ENCODE results near the gene SCIMP.
"Not testable (repeated sequence)": the region's sequence is repeated elsewhere in the genome, so short reads cannot be mapped to it uniquely, and the experiment has no call there.

Gene SCIMP

DNA sequence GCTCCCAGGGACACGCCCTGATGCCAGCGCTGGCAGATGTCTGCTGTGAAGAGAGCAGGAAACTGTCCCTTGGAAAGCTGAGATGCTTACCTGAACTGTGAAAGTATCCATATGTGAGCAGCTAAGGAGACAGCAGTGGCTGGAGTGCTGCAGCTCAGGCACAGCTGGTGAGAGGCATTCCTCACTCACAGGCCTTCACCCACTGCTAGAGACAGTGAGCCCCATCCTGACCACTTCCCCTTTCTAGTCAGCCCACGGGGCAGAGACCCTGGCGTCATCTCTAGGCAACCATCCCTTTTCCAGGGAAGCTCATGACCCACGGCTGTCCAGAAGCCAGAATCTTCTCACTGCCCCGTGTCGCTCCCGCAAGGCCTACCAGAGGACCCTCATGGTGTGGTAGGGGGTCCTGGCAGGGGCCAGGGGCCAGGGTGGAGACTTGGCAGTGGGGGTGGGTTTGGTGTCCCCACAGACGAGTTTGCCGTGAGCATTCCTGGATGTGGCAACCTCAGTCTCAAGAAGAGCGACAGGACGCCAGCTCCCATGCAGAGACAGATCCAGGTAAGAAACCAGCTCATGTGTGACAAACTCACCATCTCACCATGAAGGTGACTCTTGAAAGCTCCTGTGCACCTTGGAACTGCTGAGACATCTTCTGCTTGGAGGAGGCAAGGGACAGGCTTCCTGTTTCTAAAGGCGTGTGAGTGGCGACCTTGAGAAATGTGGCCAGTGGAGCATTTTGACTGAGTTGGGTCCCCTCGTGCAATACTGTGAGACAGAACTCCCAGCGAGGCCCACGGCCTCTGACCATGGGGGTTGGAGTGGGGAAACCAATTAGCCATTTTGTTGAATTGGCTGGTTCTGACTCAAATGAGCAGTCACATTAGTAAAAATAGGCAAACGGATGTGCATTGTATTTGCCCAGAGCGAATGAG is at the start of gene SCIMP:
SCIMP (minus strand) TSS at position 216 of the 932 bp plus-strand sequence; CDS start at position 111, 105 bp downstream.
- DNase-seq (ENCODE audit: low read depth in 2 of 2): no peak

DNA sequence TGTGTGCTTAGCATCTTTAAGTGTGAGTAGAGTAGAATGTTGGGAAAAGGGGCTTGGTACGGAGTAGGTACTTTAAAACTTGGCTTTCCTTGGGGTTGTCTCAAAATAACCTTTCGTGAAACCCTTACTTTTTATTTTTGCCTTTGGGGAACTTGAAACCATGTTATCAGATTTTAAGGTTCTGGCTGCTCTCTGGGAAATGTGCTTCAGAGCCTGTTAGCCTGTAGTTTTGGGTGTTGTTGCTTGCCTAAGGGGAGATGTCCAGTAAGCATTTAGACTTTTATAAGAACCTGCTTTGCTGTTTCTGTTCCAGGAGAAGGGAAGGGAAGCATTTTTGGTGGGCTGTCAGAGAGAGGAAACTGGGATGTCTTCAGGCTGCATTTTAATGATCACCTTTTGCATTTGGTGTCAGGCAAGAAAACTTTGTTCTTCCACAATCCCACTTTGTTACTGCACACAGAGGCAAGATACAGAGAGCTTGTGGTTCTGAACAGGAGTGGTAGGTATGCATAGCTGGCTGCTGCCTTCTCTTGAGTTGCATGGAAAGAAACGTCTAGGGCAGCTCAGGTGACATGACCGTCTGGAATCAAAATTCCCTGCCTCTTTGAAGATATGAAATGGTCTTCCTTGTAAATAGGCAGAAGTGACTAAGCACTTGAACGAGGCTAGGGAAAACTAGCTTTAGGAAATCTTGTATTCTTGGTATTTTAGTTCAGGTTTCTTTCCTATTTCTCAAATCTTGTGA is 49.1 kb upstream of the SCIMP start:
- no peak for DNase-seq (ENCODE audit: low read depth in 2 of 2)

DNA sequence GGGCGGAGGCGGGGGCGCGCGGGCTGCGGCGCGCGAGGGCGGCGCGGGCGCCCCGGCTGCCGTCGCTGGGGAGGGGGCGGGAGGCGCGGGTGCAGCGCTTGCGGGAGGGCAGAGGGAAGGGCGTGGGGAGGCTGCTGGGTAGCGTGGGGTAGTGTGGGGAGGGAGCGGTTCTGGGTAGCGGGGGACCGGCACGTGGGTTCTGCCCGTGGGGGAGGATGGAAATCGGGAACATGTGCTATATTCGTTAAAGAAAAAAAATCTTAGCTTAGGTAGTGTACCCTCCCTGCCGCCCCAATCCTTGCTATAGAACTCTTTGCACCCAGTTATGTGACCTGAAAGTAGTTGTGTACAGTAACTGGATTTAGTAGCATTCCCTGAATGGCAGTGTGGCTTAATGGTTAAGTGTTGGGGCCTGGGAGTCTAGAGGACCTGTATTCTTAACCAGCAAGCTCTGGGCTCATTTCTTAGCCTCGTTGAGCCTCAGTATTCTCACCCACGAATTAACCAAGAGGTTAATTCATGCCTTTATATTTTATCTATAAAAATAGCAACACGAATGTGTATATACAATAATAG is 48.1 kb upstream of the SCIMP start:
- DNase-seq (ENCODE audit: low read depth in 2 of 2): no peak

DNA sequence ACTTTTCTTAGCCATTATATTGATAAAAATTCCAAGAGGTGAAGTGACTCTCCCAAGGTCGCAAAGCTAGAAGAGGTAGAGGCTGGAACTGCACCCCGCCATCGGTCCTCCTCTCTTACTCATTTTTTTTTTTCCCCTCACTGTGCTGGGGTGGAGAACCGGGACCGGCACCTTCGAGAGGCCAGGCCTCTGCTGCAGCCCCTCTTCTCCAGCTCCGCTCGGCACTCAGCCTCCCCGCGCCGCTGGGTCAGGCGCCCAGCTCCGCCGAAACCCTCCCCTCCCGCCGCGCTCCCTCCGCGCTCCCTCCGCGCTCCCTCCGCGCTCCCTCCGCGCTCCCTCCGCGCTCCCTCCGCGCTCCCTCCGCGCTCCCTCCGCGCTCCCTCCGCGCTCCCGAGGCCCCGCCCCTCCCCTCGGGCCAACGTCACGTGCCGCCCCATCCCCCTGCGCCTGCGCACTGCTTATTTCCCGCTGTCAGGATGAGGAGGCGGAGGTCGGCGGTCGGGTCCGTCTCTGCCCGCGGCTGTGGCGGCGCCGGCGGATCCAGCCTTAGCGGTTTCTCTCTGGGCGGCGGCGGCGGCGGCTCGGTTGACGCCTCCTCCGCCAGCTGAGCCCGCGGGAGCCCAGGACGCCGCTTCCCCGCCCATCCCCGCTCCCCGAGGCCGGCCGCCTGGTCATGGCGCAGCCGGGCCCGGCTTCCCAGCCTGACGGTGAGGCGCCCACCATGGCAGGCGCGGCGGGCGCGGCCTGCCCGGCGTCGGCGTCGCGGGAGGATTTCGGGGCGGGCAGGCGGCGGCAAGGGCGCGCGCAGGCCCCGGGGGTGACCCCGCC is 47.4 kb upstream of the SCIMP start, which contains the start of gene RABEP1:
RABEP1 (plus strand) TSS at position 471 of the 828 bp plus-strand sequence; CDS start at position 674, 203 bp downstream.
- peak; percentile 77 to 78 for DNase-seq (ENCODE audit: low read depth in 2 of 2)

DNA sequence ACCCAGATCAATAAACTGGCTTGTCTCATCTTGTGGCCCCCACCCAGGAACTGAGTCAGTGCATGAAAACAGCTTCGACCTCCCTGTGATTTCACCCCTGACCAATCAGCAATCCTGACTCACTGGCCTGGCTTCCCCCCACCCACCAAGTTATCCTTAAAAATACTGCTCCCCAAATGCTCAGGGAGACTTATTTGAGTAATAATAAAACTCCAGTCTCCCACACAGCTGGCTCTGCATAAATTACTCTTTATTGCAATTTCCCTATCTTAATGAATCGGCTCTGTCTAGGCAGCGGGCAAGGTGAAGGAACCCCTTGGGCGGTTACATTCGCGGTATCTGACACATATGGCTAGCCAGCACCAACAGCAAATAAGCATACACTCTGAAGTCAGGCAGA is 37.7 kb upstream of the SCIMP start:
- DNase-seq (ENCODE audit: low read depth in 2 of 2): no peak

DNA sequence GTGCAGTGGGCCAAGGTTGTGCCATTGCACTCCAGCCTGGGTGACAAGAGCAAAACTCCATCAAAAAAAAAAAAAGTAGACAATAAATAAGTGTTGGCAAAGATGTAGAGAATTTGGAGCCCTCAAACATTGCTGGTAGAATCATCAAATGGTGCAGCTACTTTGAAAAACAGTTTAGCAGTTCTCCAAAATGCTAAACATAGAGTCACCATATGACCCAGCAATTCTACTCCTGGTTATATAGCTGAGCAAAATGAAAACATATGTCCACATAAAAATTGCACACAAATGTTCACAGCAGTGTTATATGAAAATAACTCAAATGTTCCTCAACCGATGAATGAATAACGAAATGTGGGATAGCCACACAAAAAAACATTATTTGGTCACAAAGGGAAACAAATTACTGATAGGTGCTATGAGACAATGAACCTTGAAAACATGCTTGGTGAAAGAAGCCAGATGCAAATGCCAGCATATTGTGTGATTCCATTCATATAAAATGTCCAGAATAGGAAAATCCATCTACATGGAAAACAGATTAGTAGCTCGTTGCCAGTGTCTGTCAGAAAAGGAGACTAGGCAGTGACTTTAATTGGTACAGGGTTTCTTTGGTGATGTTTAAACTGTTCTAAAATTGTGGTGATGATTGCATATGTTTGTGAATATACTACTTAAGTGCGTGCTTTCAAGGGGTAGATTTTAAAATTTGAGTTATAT is 34.7 kb upstream of the SCIMP start:
- no peak for DNase-seq (ENCODE audit: low read depth in 2 of 2)

DNA sequence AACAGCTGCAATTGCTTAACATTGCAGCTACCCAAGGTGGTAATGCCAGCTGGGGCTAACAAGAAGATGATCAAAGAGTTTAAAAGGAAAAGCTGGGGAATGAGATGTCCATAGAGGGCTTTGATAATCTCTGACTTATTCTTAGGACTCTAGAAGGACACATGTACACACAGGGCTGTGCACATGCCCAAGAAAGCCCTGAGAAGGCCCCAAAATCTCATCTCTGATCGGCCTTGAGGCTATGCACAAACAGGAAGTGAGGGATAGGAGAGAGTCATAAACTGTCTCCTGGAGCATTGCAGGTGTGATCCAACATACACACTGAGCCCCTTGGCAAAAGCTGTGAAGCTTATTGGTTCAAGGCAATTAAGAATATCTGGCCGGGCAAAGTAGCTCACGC is 30.2 kb upstream of the SCIMP start:
- no peak for DNase-seq (ENCODE audit: low read depth in 2 of 2)

DNA sequence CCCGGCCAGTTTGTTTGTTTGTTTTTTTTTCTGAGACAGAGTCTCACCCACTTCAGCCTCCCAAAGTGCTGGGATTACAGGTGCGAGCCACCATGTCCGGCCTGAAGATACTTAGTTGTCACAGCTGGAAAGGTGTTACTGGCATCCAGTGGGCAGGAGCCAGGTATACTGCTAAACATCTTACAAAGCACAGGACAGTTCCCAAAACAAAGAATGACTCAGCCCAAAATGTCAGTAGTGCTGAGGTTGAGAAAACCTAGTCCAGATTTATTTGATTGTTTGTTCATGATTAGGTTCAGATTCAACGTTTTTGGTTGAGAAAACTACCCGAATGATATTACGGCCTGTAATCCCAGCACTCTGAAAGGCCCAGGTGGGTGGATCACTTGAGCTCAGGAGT is 28.8 kb upstream of the SCIMP start:
- DNase-seq (ENCODE audit: low read depth in 2 of 2): no peak

DNA sequence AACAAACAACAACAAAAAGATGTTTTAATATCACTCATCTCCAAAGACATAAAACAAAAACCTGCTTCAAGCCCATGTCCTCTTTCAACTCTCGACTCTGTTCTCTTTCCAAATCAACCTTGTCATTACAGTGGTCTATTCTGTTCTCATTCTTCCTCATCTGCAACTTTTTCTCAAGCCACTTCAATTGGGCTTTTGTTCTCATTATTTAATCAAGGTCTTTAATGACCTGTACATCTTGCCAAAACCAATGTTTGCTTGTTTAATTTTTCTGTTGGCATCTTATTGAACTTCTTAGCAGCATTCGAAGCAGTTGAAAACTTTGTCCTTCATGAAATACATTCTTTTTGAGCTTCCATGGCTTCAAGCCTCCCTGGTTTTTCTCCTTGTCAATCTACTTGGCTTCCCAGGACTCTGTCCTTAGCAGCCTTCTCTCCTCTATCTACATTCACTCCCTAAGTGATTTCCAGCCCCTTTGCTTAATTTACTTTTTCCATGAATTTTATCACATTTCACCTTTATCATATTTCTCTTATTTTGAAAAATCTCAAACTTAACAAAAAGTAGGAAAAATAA is 27.8 kb upstream of the SCIMP start:
- no peak for DNase-seq (ENCODE audit: low read depth in 2 of 2)

DNA sequence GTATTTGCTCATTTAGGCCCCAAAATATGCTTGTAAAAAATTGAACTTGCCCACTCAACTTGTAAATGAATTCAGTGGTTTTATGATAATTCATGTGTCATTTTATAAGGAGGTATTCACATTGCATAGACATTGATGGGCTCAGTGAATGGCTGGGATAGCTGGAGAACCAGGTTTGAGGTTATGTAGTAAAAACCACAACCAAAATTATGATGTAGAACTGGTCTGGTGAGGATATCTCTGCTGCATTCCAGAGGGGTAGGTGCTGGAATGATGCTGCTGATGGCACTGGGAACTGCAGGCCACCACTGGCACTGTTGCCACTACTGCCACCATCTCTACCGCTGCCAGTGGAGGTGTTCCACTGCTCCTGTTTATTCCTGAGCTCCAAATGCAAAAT is 25.9 kb upstream of the SCIMP start:
- DNase-seq (ENCODE audit: low read depth in 2 of 2): no peak

DNA sequence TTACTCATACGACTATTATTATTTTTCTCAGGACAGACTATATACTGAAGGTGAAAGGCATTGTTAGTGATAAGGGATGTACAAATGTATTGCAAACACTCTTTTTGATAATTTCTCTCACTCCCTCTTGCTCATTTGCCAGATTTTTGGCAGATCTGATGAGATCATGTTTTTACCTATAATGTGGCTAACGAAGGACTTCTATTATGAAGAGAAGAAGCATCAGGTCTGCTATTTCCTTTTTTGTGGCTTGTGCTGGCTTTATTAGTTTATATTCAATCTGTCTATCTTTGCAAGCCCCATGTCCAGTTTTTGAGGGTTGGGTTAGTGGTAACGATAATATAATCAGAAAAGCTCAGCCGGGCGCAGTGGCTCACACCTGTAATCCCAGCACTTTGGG is 22.5 kb upstream of the SCIMP start:
- no peak for DNase-seq (ENCODE audit: low read depth in 2 of 2)

DNA sequence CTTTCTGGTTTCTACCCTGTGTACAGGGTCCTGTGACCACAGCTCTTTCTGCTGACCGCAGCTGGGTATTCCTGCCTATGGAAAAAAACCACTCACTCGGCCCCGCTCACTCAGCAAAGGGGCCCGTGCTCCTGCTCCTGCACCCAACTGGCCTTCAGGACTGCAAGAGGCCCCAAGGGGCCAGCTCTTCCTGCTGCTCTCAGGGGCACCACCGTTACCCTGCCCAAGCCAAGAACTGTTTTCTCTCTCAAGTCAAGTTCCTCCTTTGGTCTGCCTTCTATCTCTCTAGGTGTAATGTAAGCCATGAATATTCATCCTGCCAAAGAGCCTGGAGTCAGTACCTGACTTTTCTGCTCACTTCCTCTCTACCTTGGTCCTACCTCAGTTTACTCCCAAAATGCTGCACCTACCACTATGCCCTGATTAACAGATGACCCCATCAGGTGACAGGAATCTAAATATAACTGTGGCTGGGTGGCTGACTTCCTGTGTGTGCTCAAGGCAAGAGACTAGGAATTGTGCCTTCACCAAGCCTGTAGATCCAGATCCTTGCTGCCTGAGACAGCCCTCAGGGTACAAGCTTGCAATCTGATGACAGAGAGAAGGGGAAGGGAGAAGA is 20.4 kb upstream of the SCIMP start:
- DNase-seq (ENCODE audit: low read depth in 2 of 2): no peak

DNA sequence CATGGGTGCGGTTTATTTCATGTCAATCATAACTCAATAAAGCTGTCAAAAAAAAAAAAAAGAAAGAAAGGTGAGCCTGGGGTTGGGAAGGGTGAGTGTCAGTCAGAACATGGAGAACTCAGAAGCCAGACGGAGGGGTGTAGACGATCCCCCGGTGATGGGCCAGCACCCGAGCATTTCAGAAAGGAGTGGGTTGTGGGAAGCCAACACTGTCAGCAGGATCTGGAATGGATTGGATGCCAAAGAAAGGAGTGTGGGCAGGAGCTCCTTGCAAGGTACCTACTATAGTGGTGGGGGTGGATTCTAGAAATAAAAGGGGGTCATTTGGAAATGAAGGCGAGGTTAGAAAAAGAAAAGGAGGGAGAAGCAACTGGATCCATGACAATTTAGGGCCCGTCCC is 19.8 kb upstream of the SCIMP start:
- no peak for DNase-seq (ENCODE audit: low read depth in 2 of 2)

DNA sequence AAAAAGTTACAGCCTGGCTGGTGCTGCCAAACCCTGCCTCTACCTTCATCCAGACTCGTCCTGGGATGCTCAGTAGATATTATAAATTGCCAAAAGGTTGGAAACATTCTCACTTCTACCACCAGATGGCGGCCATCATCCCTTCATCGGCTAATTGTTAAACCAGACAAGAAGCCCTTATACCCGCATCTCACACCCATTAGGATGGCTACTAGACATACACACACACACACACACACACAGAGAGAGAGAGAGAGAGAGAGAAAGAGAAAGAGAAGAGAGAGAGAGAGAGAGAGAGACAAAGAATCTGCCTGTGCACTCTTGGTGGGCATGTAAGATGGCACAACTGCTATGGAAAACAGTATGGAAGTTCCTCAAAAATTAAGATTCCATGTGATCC is 15.0 kb upstream of the SCIMP start:
- peak; percentile 59 to 65 for DNase-seq (ENCODE audit: low read depth in 2 of 2)

DNA sequence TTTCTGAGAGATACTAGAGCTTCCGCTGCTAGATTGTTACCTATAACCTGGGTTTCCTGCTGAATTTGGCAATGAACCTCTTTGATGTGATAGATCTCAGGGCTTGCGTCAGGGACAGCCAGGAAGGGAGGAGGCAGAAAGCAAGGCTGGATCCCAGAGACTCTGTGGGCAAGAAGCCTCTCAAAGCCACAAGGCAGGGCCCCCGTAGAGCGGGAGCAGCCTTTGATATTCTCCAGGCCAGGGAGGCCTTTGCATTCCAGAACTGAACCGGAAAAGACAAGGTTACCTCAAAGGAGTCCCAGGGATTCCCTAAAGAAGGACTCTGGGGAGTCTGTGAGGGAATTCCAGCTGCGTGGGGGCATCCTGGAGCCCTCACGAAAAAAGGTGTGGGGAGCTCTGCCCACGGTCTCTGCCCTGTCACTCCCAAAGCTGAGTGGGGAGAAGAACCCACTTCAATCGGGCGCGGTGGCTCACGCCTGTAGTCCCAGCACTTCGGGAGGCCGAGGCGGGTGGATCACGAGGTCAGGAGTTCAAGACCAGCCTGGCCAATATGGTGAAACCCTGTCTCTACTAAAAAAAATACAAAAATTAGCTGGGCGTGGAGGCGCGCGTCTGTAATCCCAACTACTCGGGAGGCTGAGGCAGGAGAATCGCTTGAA is 14.3 kb upstream of the SCIMP start:
- DNase-seq (ENCODE audit: low read depth in 2 of 2): no peak

DNA sequence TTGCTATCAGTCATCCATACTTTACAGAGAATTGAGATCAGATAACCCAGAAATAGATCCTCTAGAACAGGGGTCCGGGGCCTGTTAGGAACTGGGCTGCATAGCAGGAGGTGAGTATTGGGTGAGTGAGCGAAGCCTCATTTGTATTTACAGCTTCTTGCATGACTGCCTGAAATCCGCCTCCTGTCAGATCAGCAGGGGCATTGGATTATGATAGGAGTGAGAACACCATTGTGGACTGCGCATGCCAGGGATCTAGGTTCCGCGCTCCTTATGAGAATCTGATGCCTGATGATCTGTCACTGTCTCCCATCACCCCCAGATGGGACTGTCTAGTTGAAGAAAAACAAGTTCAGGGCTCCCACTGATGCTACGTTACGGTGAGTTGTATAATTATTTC is 13.0 kb upstream of the SCIMP start:
- no peak for DNase-seq (ENCODE audit: low read depth in 2 of 2)

DNA sequence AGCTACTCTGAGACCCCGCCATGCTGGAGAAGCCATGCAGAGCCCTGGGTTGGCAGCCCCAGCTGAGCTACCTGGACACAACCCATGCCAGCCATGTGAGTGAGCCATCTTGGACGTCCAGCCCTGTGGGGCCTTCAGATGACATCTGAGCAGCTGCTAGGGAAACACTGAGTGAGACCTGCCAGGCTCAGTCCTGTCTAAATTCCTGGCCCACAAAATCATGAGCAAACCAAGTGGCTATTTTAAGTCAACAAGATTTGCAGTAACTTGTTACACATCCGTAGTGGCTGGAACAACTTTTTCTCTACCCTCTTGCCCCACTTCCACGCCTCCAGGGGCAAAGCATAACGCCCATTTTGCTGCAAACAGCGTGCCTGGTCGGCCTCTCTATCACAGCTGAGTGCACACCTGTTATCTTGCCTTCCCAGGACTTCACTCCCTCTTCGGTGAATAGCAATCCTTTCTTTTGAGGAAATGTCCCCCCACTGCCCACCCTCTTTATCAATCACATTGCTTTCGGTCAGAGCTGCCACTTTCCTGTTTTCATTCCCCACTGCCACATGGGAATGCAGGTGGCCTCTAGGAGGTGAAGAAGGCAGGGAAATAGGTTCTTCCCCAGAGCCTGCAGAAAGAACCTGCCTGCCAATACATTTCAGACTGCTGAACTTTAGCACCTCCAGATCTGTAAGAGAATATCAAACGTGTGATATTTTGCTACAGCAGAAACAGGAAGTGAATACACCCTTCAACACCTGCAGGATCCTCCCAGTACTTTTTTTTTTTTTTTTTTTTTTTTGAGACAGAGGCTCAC is 7.4 kb upstream of the SCIMP start:
- DNase-seq (ENCODE audit: low read depth in 2 of 2): no peak

DNA sequence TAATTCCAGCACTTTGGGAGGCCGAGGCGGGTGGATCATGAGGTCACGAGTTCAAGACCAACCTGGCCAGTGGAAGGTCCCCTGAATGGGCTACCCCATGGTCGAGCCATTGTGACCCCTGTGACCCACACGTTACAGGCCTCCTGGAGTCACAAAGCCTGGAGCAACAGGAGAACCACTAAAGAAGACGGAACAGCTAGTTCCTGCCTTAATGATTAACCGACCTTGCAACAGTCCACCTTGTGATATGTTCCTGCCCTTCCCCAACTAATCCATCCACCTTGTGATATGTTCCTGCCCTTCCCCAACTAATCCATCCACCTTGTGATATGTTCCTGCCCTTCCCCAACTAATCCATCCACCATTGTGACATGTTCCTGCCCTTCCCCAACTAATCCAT is 5.1 kb upstream of the SCIMP start:
- DNase-seq (ENCODE audit: low read depth in 2 of 2): not testable (repeated sequence)

DNA sequence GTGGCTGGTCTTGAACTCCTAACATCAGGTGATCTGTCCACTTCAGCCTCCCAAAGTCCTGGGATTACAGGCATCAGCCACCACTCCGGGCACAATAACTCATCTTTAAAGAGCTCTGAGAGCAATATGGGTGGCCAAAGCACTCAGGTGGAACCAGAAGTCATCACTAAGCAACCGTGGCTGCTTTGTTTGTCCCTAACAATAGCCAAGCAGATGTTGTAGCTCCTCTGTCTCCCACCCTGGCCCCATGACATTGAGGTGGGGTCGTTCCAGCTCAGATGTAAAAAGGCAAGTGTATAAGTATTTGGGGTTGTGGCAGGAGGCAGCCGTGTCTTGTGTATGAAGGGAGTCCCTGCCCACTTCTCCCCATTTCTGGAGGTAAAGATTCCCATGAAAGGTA is 3.7 kb upstream of the SCIMP start:
- no peak for DNase-seq (ENCODE audit: low read depth in 2 of 2)
